Adrenal gland (tissue), 12 donors: ENCODE data around the gene SUMO1. TPM values are rescaled to one million over a fixed set of nuclear protein-coding genes. Genes with fewer than 3 reads are reported as not detected.

Experiments
- DNase-seq, 7 donors: peaks; one replicate each; pipeline ENCODE4 v3.0.0-alpha.2; 2019 to 2020
- H3K27ac ChIP-seq, 5 donors: fragments of 200-600 bp; sonication (generic) in 4 of 5; 1 replicate in 3 of 5; 2 replicates in 2 of 5; pipeline versions ENCODE4 v1.5.1 to v1.8.0; 2016 to 2020; ENCODE audit warnings: mild to moderate bottlenecking in 1 of 5
- H3K27me3 ChIP-seq: fragments of 200-600 bp; 2 replicates; pipeline ENCODE4 v1.8.0; 2021
- H3K36me3 ChIP-seq, 2 donors: fragments of 200-600 bp; replicated peaks in 1 of 2; 1 replicate in 1 of 2; 2 replicates in 1 of 2; pipeline versions ENCODE4 v1.5.1 to v1.8.0; 2018 to 2022
- H3K4me1 ChIP-seq, 2 donors: fragments of 200-600 bp; replicated peaks in 1 of 2; 1 replicate in 1 of 2; 2 replicates in 1 of 2; pipeline versions ENCODE4 v1.5.1 to v1.8.0; 2018 to 2021
- H3K4me3 ChIP-seq, 4 donors: fragments of 200-600 bp; sonication (generic) in 3 of 4; one replicate each; pipeline ENCODE4 v1.5.1; 2016 to 2018
- H3K9me3 ChIP-seq, 3 donors: fragments of 200-600 bp; sonication (generic) in 1 of 3; replicated peaks in 1 of 3; 1 replicate in 2 of 3; 2 replicates in 1 of 3; pipeline versions ENCODE4 v1.5.1 to v1.8.0; 2016 to 2021
- POLR2A ChIP-seq, 2 donors: fragments of 450-650 bp; IDR thresholded peaks; one replicate each; pipeline ENCODE4 v1.6.1; 2017; ENCODE audit warnings: antibody characterized with exemption in 2 of 2, mild to moderate bottlenecking in 2 of 2, moderate library complexity in 1 of 2
- whole genome bisulfite sequencing, 4 donors: extraction: QIAGEN DNeasy Blood & Tissue Kit in 2 of 4; methylation state at CpG; one replicate each; pipeline versions ENCODE4 v1.1.5 to v1.1.7; 2013 to 2017; 5-methylcytosine and 5-hydroxymethylcytosine counted together
- intact Hi-C, 2 donors: fragments of 100-400 bp; cut with DNase I; formaldehyde crosslinking; loops; one replicate each; pipeline versions ENCODE4 v1.14.1 to v1.15.0; 2022 to 2023
- polyA plus RNA-seq, 3 donors: library from polyadenylated mRNA; stranded (reverse); fragments of 200-250 nt in 2 of 3; fragments of 350-450 nt in 1 of 3; fragmentation: Illumina TruSeq in 1 of 3; extraction: RNeasy Lipid Tissue Mini Kit (QIAGEN cat#74804) in 1 of 3; gene quantifications; one replicate each; pipeline ENCODE4 v1.2.3, GENCODE V29; 2013 to 2014
- total RNA-seq, 9 donors: library from RNA; depleted of rRNA in 4 of 9; stranded (reverse); fragments of >200 nt in 4 of 9; fragments of 120-200 nt in 1 of 9; fragmentation: NEBNext Ultra II Directional in 1 of 9; extraction: Animal tissue kit (Norgen Biotek cat#: 25700) in 1 of 9; gene quantifications; one replicate each; pipeline versions ENCODE4 v1.1.0 to v1.2.4, GENCODE V29; 2013 to 2023
- TF ChIP-seq, protein P1 (sequence below), 6 experiments: fragments of 450-650 bp in 4 of 6; fragments of 200-600 bp in 2 of 6; sonication (generic) in 1 of 6; IDR thresholded peaks; 1 replicate in 5 of 6; 2 replicates in 1 of 6; pipeline versions ENCODE4 v1.5.1 to v1.8.0; 2016 to 2021; ENCODE audit warnings: antibody characterized with exemption in 6 of 6, mild to moderate bottlenecking in 2 of 6, moderate library complexity in 1 of 6
- donor health status: healthy with polysubstance abuse.
- donor health status: Bipolar disorder and iron deficiency.
- donor health status: DM: yes; HTN: yes; CAD: no.
- donor health status: DM: no; HTN: no; CAD: no.
- donor health status: DM: no; HTN: no; CAD: no.
- donor health status: DM: yes; HTN: yes; CAD: no.

The SUMO1 gene
- total and polyA plus RNA-seq, 12 donors, result 53.1 to 182 (median 103) TPM

- H3K27ac ChIP-seq, result no peak overlapping the region
- intact Hi-C loops, result no loop called here
- DNase-seq, result no peak
- H3K9me3 ChIP-seq, result no peaks in the 10 kb centered on the region
- no peaks in the 10 kb centered on the region for H3K4me1 ChIP-seq
- no peaks in the 10 kb centered on the region for H3K27me3 ChIP-seq
- TF ChIP-seq, protein P1, sequence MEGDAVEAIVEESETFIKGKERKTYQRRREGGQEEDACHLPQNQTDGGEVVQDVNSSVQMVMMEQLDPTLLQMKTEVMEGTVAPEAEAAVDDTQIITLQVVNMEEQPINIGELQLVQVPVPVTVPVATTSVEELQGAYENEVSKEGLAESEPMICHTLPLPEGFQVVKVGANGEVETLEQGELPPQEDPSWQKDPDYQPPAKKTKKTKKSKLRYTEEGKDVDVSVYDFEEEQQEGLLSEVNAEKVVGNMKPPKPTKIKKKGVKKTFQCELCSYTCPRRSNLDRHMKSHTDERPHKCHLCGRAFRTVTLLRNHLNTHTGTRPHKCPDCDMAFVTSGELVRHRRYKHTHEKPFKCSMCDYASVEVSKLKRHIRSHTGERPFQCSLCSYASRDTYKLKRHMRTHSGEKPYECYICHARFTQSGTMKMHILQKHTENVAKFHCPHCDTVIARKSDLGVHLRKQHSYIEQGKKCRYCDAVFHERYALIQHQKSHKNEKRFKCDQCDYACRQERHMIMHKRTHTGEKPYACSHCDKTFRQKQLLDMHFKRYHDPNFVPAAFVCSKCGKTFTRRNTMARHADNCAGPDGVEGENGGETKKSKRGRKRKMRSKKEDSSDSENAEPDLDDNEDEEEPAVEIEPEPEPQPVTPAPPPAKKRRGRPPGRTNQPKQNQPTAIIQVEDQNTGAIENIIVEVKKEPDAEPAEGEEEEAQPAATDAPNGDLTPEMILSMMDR (IDR thresholded peaks at IDR 0.05), result no peak
- TF ChIP-seq POLR2A (IDR thresholded peaks at IDR 0.05), result no peak
- no peak overlapping the region for H3K4me3 ChIP-seq
- no peaks in the 10 kb centered on the region for H3K36me3 ChIP-seq
- 62 to 71% (median 67%) methylated on average over 6 of the region's 6 CpGs for WGBS, 4 donors
Observed at GRCh38 chr2:202196727-202197126, 41.7 kb downstream of the SUMO1 start.

GRCh38 chr2:202194418-202194817 is 44.0 kb downstream of the SUMO1 start:
- Histone ChIP-seq H3K9me3 (no peaks in the 10 kb centered on the region), H3K4me3 (no peak overlapping the region), H3K4me1 (no peaks in the 10 kb centered on the region), H3K27ac (no peak overlapping the region), H3K27me3 (no peaks in the 10 kb centered on the region), H3K36me3 (no peaks in the 10 kb centered on the region)
- TF ChIP-seq, protein P1 (IDR thresholded peaks at IDR 0.05), result no peak
- no peak for TF ChIP-seq POLR2A (IDR thresholded peaks at IDR 0.05)
- intact Hi-C loops, result no loop called here
- 76 to 94% (median 81%) methylated on average over 3 of the region's 3 CpGs for WGBS, 4 donors
- no peak for DNase-seq

- Histone ChIP-seq H3K9me3 (no peaks in the 10 kb centered on the region), H3K36me3 (no peaks in the 10 kb centered on the region), H3K4me3 (no peak overlapping the region), H3K27me3 (no peaks in the 10 kb centered on the region), H3K4me1 (no peaks in the 10 kb centered on the region), H3K27ac (no peak overlapping the region)
- 81 to 91% (median 86%) methylated on average over 7 of the region's 7 CpGs for WGBS, 4 donors
- intact Hi-C loops, result no loop called here
- no peak for DNase-seq
- TF ChIP-seq, protein P1 (IDR thresholded peaks at IDR 0.05), result no peak
- TF ChIP-seq POLR2A (IDR thresholded peaks at IDR 0.05), result no peak
Observed at GRCh38 chr2:202193881-202194353, 44.5 kb downstream of the SUMO1 start.

GRCh38 chr2:202193305-202193704 is 45.1 kb downstream of the SUMO1 start:
- Histone ChIP-seq H3K4me3 (no peak overlapping the region), H3K27ac (no peak overlapping the region), H3K36me3 (no peaks in the 10 kb centered on the region), H3K4me1 (no peaks in the 10 kb centered on the region), H3K27me3 (no peaks in the 10 kb centered on the region), H3K9me3 (no peaks in the 10 kb centered on the region)
- intact Hi-C loops, result no loop called here
- no peak for TF ChIP-seq POLR2A (IDR thresholded peaks at IDR 0.05)
- TF ChIP-seq, protein P1 (IDR thresholded peaks at IDR 0.05), result no peak
- WGBS, 4 donors, result 85 to 93% (median 89%) methylated on average over 5 of the region's 5 CpGs
- no peak for DNase-seq
